Heart right ventricle (tissue), 16 donors: ENCODE measurements around the gene NLRP1. TPM values are rescaled to one million over a fixed set of nuclear protein-coding genes. Genes with fewer than 3 reads are reported as not detected.

ENCODE experiments used
- ATAC-seq, 8 donors: fragments of 200-7000 bp; cut with Tn5 transposase; one replicate each; pipeline ENCODE4 v1.9.1; 2020; ENCODE audit warnings: mild to moderate bottlenecking in 8 of 8, moderate library complexity in 8 of 8, moderate number of reproducible peaks in 1 of 8
- DNase-seq, 2 donors: peaks; one replicate each; pipeline ENCODE4 v3.0.0-alpha.2; 2020
- H3K27ac ChIP-seq, 10 donors: fragments of 200-600 bp; sonication (generic) in 2 of 10; one replicate each; pipeline versions ENCODE4 v1.5.0 to v1.8.0; 2020 to 2022; ENCODE audit warnings: mild to moderate bottlenecking in 3 of 10
- H3K27me3 ChIP-seq, 7 donors: fragments of 200-600 bp; one replicate each; pipeline ENCODE4 v1.8.0; 2021 to 2022; ENCODE audit warnings: mild to moderate bottlenecking in 2 of 7
- H3K36me3 ChIP-seq, 9 donors: fragments of 200-600 bp; sonication (generic) in 1 of 9; one replicate each; pipeline versions ENCODE4 v1.5.0 to v1.8.0; 2020 to 2022; ENCODE audit warnings: mild to moderate bottlenecking in 2 of 9
- H3K4me1 ChIP-seq, 9 donors: fragments of 200-600 bp; sonication (generic) in 1 of 9; one replicate each; pipeline versions ENCODE4 v1.5.0 to v1.8.0; 2020 to 2022; ENCODE audit warnings: mild to moderate bottlenecking in 4 of 9
- H3K4me3 ChIP-seq, 10 donors: fragments of 200-600 bp; sonication (generic) in 2 of 10; one replicate each; pipeline versions ENCODE4 v1.5.0 to v1.8.0; 2020 to 2022; ENCODE audit warnings: mild to moderate bottlenecking in 7 of 10, moderate library complexity in 2 of 10
- H3K9me3 ChIP-seq, 11 donors: fragments of 200-600 bp in 10 of 11; sonication (generic) in 2 of 11; one replicate each; pipeline versions ENCODE4 v1.5.0 to v1.8.0; 2013 to 2022; ENCODE audit warnings: mild to moderate bottlenecking in 2 of 11, control low read depth in 1 of 11, moderate library complexity in 1 of 11
- WGBS, 2 donors: extraction: QIAGEN DNeasy Blood & Tissue Kit; methylation state at CpG; one replicate each; pipeline ENCODE4 v1.1.7; 2013; ENCODE audit warnings: inconsistent platforms in 1 of 2; 5-methylcytosine and 5-hydroxymethylcytosine counted together
- intact Hi-C, 10 donors: fragments of 100-400 bp; cut with DNase I; formaldehyde crosslinking; loops; one replicate each; pipeline versions ENCODE4 v1.11.1 to v1.14.2; 2022
- polyA plus RNA-seq, 2 donors: library from polyadenylated mRNA; stranded (reverse); fragments of 200-250 nt; gene quantifications; one replicate each; pipeline ENCODE4 v1.2.3, GENCODE V29; 2013
- total RNA-seq, 10 donors: library from RNA; stranded (reverse); fragmentation: NEBNext Ultra II Directional in 3 of 10; extraction: Animal tissue kit (Norgen Biotek cat#: 25700) in 3 of 10; gene quantifications; one replicate each; pipeline versions ENCODE4 v1.2.1 to v1.2.4, GENCODE V29; 2021 to 2023
- TF ChIP-seq, protein P1 (sequence below), 9 donors: fragments of 200-600 bp; sonication (generic) in 2 of 9; IDR thresholded peaks; one replicate each; pipeline versions ENCODE4 v1.5.0 to v1.8.0; 2021 to 2022; ENCODE audit warnings: antibody characterized with exemption in 9 of 9, mild to moderate bottlenecking in 5 of 9, moderate library complexity in 1 of 9
- donor health status: Arrhythmogenic right ventricular cardiomyopathy.
- donor health status: ischemic (EF 13 %, LVEDD 7.1; RV severe dilation, severe dysfunction).
- donor health status: healthy with polysubstance abuse.
- donor health status: DM: no; HTN: yes; CAD: no.
- donor health status: DM: no; HTN: no; CAD: no.
- donor health status: ischemic (EF 25% LVEDD 6.9; RV normal size, moderate dysfunction).
- donor health status: ischemic (EF 25% LVEDD 5.7; RV mildly dilated, moderate dysfunction).
- donor health status: healthy.
- donor health status: DM: yes; HTN: yes; CAD: no.
- donor health status: Ischemic cardiomyopathy.
- donor health status: ischemic (EF 35%, LVEDD 5.7; RV mildly dilated, moderate dysfunction).
- donor health status: nonischemic (EF 11% LVEDD 7.7; RV severe dilation, severe dysfunction).
- donor health status: DM: yes; HTN: yes; CAD: no.
- donor health status: PGD.
- donor health status: ischemic (EF 29% LVEDD 5.4; RV normal size, mild dysfunction).
- donor health status: nonischemic (EF 23%, LVEDD 6.1; RV moderate dilation, normal function).

The NLRP1 gene
- total and polyA plus RNA-seq, 12 donors = 4.9 to 34.3 (median 7.6) TPM

DNA sequence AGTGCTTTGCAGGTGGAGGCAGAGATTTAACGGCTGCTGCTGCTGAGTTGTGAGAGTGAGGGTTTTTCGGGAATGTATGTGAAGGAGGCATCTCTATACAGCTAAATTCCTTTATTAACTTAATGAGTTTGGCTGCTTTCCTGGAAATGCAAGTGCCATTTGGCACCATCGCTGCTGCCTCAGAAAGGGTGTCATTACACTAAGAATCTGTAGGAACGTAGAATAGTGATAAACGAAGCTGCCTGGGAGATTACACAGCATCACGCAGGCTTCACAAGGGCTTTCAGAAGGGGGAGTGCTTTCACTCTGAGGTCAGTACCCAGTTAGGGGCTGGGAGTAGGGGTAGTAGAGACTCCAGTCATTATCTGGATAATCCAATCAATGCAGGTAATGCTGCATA lies 14.1 kb upstream of the NLRP1 start:
- no peak overlapping the region for H3K27ac ChIP-seq
- no peaks in the 10 kb centered on the region for H3K36me3 ChIP-seq
- intact Hi-C loops = loop anchor here in 4 of 10 donors (10.0 kb wide), 3 partner anchors 106 to 466 kb away; no protein-coding TSS in a partner anchor
- DNase-seq (no peak), ATAC-seq (no peak)
- TF ChIP-seq, protein P1, sequence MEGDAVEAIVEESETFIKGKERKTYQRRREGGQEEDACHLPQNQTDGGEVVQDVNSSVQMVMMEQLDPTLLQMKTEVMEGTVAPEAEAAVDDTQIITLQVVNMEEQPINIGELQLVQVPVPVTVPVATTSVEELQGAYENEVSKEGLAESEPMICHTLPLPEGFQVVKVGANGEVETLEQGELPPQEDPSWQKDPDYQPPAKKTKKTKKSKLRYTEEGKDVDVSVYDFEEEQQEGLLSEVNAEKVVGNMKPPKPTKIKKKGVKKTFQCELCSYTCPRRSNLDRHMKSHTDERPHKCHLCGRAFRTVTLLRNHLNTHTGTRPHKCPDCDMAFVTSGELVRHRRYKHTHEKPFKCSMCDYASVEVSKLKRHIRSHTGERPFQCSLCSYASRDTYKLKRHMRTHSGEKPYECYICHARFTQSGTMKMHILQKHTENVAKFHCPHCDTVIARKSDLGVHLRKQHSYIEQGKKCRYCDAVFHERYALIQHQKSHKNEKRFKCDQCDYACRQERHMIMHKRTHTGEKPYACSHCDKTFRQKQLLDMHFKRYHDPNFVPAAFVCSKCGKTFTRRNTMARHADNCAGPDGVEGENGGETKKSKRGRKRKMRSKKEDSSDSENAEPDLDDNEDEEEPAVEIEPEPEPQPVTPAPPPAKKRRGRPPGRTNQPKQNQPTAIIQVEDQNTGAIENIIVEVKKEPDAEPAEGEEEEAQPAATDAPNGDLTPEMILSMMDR (IDR thresholded peaks at IDR 0.05) = no peak
- no peaks in the 10 kb centered on the region for H3K4me1 ChIP-seq
- H3K27me3 ChIP-seq = peaks cover 0 to 95% (median 87%) of the 10 kb centered on the region in 7 donors
- H3K9me3 ChIP-seq = no peaks in the 10 kb centered on the region
- 23 to 28% methylated on average over 6 of the region's 6 CpGs for WGBS, 2 donors
- no peak overlapping the region for H3K4me3 ChIP-seq

DNA sequence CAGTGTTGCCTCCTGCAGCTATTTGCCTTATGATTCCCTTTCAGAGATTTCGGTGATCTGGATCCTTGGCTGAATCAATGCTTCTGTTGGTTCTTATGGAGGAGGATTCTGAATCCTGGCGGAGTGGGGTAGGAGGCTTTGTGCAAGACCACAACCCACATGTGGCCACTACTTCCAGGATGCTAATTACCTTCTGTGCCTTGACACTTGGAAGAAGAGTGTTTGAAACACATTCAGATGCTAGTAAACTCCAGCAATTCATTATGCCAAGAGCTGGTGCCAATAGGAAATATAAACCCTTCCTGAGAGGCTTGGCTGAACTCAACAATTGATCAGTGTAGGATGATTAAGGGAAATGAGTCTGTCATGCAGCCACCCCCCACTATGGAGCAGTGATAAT lies 12.1 kb upstream of the NLRP1 start:
- intact Hi-C loops = loop anchor here in 4 of 10 donors (10.0 kb wide), 3 partner anchors 108 to 468 kb away; no protein-coding TSS in a partner anchor
- H3K27me3 ChIP-seq = peaks cover 0 to 91% (median 78%) of the 10 kb centered on the region in 7 donors
- ATAC-seq (no peak), DNase-seq (no peak)
- 76 to 86% methylated on average over 2 of the region's 2 CpGs for whole genome bisulfite sequencing, 2 donors
- TF ChIP-seq, protein P1 (IDR thresholded peaks at IDR 0.05) = no peak
- H3K36me3 ChIP-seq = no peaks in the 10 kb centered on the region
- H3K27ac ChIP-seq = no peak overlapping the region
- H3K4me3 ChIP-seq = no peak overlapping the region
- no peaks in the 10 kb centered on the region for H3K4me1 ChIP-seq
- no peaks in the 10 kb centered on the region for H3K9me3 ChIP-seq

DNA sequence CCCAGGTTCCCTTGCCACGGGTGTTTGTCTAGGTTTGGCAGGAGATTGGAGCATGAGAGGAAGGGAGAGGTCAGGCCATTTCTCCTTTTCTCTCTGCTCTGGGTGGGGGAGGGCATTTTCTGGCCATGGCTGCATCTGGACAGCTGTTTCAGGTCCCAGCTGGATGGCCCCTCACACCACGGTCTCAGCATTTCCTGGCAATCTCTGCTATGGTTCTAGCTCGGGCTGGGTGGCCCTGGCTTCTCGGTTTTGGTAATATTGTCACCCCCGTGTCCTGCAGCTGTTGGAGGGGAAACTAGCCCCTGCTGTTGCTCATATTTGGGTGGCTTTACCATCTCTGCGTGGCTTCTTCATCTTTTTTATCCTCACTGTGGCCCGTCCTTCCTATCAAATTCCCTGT lies 11.5 kb upstream of the NLRP1 start:
- Histone ChIP-seq H3K27me3 (peaks cover 0 to 89% (median 75%) of the 10 kb centered on the region in 7 donors), H3K4me1 (no peaks in the 10 kb centered on the region), H3K9me3 (no peaks in the 10 kb centered on the region), H3K36me3 (no peaks in the 10 kb centered on the region), H3K4me3 (no peak overlapping the region), H3K27ac (no peak overlapping the region)
- ATAC-seq (no peak), DNase-seq (no peak)
- TF ChIP-seq, protein P1 (IDR thresholded peaks at IDR 0.05) = no peak
- 47 to 55% methylated on average over 7 of the region's 7 CpGs for WGBS, 2 donors
- intact Hi-C loops = loop anchor here in 4 of 10 donors (10.0 kb wide), 3 partner anchors 109 to 469 kb away; no protein-coding TSS in a partner anchor

DNA sequence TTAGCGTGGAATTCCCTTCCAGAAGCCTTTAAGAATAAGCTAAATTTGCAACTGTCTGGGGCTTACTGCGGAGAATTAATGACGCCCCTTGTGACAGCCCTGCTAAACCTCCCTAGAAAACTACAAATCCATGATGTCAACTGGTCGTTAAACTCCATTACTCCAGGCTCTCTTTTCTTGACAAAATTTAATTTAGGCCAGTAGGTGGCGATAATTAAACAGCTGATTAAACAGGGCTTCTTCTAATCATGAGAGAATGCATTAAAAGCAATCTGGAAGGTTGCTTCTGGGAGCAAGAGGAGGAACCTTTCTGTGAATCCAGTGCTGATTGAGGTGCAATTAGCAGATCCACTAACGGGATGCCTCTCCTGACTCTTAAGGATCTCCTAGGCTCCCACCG lies 8.1 kb upstream of the NLRP1 start:
- H3K27ac ChIP-seq = no peak overlapping the region
- no peaks in the 10 kb centered on the region for H3K9me3 ChIP-seq
- no peaks in the 10 kb centered on the region for H3K4me1 ChIP-seq
- peaks cover 0 to 62% (median 45%) of the 10 kb centered on the region in 7 donors for H3K27me3 ChIP-seq
- intact Hi-C loops = loop anchor here in 7 of 10 donors (2.0 to 10.0 kb wide), 6 partner anchors 112 to 830 kb away; no protein-coding TSS in a partner anchor
- H3K36me3 ChIP-seq = no peaks in the 10 kb centered on the region
- H3K4me3 ChIP-seq = no peak overlapping the region
- WGBS, 2 donors = 16 to 18% methylated on average over 7 of the region's 7 CpGs
- TF ChIP-seq, protein P1 (IDR thresholded peaks at IDR 0.05) = peak; percentile 42 to 71 (median 60)
- ATAC-seq = peak in 4 of 8 donors; percentile 24 to 48 (median 42)
- no peak for DNase-seq
